HG03064 (cell line): ENCODE results near the gene GNAL.

ENCODE experiments used
- ATAC-seq: cut with Tn5 transposase; IDR thresholded peaks from one replicate; pipeline ENCODE4 v1.9.1; 2021; ENCODE audit warnings: low read depth; ENCODE audit not compliant: unreplicated experiment

GNAL gene

GRCh38 chr18:11719050-11719449, 30.0 kb downstream of the GNAL start:
- no peak for ATAC-seq

GRCh38 chr18:11719621-11720020, 30.6 kb downstream of the GNAL start:
- ATAC-seq, result no peak

GRCh38 chr18:11721720-11722119, 32.7 kb downstream of the GNAL start:
- ATAC-seq, result no peak

DNA sequence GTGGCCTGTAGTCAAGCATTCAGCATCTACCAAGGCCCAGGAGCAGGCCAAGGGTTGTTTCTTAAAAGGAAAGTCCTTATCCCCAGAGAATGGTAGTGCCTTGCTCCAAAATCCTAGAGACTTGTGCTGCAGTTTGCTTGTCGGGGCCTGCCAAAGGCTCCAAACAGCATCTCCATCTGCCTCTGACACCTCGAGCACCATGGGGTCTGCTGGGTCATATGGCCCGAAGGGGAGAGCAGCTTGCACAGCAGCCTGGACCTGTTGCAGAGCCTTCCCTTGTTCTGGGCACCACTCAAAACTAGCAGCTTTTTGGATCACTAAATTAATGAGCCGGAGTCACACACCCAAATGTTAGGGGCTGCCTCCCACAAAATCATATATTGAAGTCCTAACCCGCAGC, 35.7 kb downstream of the GNAL start:
- ATAC-seq, result no peak

- ATAC-seq, result no peak
These were observed 37.5 kb downstream of the GNAL start for GRCh38 chr18:11726556-11726955.

- no peak for ATAC-seq
These were observed 39.2 kb downstream of the GNAL start for GRCh38 chr18:11728249-11728648.

DNA sequence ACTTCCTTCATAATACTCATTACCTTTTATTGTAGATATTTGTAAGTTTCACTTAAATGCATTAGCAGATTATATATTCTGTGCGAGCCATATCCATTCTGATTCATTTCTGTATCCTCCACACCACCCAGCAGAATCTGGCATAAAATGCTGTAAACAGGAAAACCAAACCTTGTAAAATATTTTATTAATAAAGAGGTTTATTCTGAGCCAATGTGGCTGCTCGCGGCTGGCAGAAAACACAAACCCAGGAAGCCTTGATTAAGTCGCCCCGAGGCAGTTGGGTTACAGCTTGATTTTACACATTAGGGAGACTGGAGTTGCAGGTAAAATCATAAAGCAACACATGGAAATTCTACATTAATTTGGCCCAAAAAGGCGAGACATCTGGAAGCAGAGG, 40.5 kb downstream of the GNAL start:
- ATAC-seq, result no peak

DNA sequence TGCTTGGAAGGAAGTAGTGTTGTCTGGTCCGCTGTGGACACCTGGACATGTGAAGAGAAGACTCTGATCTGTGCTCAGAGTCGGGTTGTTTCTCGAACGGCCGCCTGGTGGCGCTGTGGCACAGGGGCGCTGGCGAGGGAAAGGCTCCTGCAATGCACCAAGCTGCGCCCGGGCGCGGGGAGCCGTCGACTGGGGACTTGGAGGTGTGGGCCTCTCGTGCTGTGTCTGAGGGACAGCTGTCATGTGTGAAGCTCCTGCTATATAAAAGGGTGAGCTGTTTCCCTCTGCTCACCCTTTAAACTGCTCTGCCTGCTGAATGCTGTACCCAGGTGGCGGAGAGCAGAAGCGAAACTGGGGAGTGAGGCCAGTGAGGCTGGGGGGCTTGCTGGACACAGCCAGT, 44.0 kb downstream of the GNAL start:
- no peak for ATAC-seq

DNA sequence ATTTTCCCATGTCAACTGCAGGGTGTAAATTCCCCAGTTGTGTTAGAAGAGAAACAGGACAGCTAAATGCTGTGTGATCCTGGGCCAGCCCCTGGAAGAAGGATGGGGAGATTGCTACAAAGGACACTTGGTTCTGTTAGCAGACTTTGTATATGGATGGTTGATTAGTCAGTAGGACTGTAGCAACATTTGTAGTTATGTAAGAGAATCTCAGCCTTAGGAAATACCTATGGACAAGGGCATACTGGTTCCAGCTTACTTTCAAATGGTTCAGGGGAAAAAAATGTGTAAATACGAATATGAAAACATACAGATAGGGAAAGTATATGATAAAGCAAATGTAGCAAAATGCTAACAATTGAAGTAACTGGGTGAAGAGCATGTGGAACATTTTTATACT, 47.6 kb downstream of the GNAL start:
- ATAC-seq, result no peak

- no peak for ATAC-seq
These were observed 50.8 kb downstream of the GNAL start for GRCh38 chr18:11739893-11740292.

DNA sequence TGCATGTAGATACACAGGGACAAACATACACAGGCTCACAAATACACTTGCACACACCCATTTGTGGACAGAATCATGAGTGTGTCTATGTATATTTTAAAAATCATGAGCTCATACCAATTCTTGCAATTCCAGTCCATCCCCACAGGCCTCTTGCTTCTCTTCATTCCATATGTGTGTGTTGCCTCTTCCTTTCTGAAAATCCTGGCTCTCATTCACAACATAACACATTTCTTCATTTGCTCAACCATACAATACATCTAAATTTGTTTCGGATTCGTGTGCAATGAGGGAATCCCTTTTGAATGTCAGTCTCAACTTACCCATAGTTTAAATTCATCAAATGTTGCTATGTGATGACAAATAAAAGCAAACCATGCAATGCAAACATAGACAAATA, 51.4 kb downstream of the GNAL start:
- ATAC-seq, result no peak

DNA sequence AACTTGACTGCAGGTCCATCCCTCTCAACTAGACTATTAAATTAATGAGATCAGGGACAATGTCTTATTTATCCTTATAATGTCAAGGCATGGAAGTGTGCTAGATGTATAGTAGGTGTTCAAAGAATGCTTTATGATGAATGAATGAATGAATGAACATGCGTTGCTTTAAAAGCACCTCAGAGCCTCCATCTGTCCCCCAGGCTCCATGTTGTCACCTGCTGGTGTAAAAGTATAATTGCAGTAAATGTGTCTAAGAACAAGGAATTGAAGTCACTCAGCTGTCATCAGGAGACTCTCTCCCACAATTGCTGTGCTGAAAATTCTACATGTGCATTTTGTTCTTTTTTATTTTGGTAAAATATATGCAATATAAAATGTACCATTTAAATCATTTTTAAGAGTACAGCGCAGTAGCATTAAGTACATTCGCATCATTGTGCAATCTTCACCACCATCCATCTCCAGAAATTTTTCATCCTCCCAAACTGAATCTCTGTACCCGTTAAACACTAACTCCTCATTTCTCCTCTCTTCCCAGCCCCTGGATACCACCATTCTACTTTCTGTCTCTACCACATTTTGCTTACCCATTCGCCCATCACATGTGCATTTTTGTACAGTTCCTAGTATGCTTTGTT, 52.6 kb downstream of the GNAL start:
- ATAC-seq, result no peak

DNA sequence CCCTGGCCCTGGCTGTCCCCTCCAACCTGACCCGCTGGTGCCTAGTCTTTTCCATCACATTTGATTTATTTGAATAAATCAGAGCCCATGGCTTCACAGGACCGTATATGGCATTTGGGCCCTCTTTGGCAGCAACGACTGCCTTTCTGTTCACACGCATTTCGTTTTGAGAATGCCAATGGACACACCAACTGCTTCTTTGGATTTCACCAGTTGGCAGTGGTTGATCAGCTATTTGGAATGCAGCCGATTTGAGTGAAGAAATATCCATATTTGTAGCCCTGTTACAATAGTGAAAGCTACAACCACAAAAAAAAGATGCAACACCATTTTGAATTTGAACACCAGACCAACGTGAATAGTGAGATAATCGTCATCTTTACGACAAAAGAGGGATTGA, 56.5 kb downstream of the GNAL start:
- ATAC-seq, result no peak

- ATAC-seq, result no peak
These were observed 58.2 kb downstream of the GNAL start for GRCh38 chr18:11747286-11747685.

DNA sequence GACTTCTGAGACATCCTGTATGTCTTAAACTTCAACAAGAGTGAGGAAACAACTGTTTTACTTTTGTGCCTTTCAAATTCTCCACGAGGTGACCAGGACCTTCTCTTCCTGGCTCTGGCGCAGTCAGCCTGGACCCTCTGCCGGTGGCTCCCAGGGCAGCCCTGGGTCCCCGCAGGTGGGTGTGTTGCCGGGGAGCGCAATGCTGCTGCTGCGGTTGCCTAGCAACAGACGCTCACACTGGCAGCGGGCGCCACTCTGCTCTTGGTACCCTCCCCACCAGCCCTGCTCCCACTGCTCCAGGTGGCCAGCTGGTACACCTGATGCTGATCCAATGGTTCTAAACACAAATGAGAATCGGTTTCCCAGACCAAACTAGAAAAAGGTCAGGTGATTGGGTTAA, 58.7 kb downstream of the GNAL start:
- no peak for ATAC-seq

GRCh38 chr18:11749305-11749704, 60.2 kb downstream of the GNAL start:
- ATAC-seq, result no peak

- no peak for ATAC-seq
These were observed 61.1 kb downstream of the GNAL start for GRCh38 chr18:11750171-11750570.

DNA sequence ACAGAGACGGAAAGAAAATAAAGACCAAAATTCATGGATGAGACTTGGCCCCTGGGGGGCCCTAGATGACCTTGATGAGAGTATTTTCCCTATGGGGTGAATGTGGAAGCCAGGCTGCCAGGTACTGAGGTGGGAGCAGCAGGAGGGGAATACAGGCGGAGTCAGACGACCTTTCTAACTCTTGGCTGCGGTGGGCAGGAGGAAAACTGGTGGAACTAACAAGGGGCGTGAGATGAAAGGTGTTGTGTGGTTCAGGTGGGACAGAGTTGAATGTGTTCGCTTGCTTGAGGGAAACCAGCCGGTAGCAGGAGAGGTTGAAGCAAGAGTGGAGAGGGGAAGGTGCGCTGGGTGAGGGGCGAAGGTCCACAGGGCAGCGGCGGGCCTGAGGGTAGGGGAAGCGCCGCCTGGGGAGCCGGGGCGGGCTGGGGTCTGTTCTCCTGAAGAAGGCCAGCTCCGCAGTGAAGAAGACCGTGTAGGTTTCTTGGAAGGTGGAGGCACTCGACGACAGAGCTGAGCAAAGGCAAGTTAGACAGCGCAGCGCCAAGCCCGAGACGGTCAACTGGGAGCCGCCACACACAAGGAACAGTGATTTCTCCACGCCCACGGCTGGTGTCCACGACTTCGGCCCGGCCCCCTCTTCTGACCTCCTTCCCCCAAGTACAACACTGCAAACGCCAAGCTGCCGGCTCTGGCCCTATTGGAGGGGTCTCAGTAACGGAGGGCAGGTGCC, 61.7 kb downstream of the GNAL start:
- ATAC-seq, result no peak

DNA sequence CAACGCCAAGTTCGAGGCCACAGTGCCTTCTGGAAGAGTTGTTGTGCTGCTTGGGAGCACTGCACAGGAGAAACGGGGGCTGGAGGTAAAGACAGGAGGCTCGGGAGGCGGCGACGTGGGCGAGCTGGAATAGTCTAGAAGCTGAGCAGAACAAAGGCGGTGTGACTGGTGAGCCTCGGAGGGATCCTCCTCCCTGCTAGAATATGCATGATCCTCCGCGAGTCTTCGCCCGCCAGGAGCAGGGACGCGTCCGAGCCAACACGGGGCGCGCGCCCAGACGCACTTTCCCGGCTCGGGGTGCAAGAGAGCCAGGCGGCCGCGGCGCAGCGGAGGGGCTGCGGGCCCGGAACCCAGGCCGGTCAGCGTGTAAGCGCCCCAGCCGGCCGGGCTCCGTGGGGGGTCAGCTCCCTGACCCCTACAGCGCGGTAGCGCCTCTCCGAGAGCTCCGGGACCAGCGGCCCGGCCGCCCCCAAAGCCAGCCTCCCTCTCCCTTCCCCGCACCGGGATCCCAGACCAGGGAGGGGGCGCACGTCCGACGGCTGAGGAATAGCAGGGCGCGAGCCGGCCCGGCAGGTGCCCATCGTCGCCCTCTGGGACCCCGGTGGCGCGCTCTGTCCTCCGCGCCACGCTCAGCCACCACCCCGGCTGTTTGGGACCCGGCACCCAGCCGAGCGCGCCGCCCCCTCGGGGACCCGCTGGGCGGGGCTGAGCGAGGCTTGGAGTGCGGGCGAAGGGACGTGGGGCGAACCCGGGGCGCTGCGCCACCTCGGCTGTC, 62.5 kb downstream of the GNAL start:
- no peak for ATAC-seq

DNA sequence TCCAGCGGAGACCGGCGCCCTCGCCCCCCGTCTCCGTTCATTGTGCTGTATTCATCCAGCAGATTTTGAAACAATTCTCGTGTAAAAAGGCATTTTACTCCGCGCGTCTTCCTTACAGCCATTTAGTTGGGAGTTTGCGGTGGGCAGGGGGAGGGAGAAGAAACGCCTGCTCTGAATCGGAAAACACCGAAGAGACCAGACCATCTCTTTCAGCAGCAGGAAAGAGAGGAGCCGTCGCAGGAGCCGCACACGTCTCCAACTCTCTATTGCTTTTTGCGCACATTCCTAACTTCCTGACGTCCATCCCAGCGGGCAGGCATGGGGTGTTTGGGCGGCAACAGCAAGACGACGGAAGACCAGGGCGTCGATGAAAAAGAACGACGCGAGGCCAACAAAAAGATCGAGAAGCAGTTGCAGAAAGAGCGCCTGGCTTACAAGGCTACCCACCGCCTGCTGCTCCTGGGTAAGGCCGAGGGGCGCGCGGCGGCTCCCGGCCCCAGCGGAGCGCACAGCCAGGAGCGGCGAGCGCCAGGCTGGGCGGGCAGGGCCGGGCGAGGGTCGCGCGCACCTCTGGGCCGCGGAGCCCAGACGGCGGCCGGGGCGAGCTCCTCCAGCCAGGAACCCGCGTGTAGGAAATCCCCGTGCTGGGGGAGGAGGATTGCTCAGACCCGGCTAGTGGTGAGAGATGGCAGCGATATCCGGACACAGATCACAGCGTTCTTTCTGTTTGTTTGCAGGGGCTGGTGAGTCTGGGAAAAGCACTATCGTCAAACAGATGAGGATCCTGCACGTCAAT, 63.2 kb downstream of the GNAL start:
- ATAC-seq, result no peak

DNA sequence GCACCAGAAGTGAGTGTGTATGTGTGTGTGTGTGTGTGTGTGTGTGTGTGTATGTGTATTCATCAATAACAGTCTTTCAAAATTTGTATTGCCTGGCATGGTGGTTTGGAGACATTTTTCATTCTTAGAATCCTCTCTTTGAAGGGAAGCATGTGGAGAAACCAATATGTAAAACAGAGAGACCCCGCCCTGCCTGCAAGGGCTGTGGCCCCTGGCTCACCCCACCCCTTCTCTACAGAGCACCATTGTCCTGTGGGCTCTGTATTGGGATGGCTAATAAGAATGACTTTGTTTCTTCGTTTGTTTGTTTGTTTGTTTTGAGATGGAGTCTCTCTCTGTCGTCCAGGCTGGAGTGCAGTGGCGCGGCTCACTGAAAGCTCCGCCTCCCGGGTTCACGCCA, 65.9 kb downstream of the GNAL start:
- no peak for ATAC-seq
